DMS 273 treated with DMSO at 0.1 percent for 48 hours (cell line): ENCODE measurements around the gene PKIG.
A peak's percentile ranks its signal among the peaks of the same experiment; 100 is the strongest.
"Not testable (repeated sequence)": the region's sequence is repeated elsewhere in the genome, so short reads cannot be mapped to it uniquely, and the experiment has no call there.

Experiments used
- DNase-seq: peaks from one replicate; lab custom pipeline; 2025; lab: John Stamatoyannopoulos, UW

Gene PKIG

GRCh38 chr20:44582311-44583025 is at the start of gene PKIG:
Gene PKIG, plus strand, starts transcription at chr20:44582579. Its CDS starts 31,978 bp downstream, at chr20:44614557.
- DNase-seq: no peak

GRCh38 chr20:44532981-44533331 is 49.4 kb upstream of the PKIG start:
- no peak for DNase-seq

GRCh38 chr20:44533928-44534327 is 48.5 kb upstream of the PKIG start:
- no peak for DNase-seq

- no peak for DNase-seq
Observed at GRCh38 chr20:44536175-44536574, 46.2 kb upstream of the PKIG start.

GRCh38 chr20:44537993-44538392 is 44.4 kb upstream of the PKIG start:
- DNase-seq: no peak

GRCh38 chr20:44540834-44541233 is 41.5 kb upstream of the PKIG start:
- no peak for DNase-seq

GRCh38 chr20:44541992-44542391 is 40.4 kb upstream of the PKIG start:
- no peak for DNase-seq

- no peak for DNase-seq
Observed at GRCh38 chr20:44542890-44543289, 39.5 kb upstream of the PKIG start.

- no peak for DNase-seq
Observed at GRCh38 chr20:44543358-44543757, 39.0 kb upstream of the PKIG start.

GRCh38 chr20:44544263-44544662 is 38.1 kb upstream of the PKIG start:
- DNase-seq: no peak

GRCh38 chr20:44547419-44547818 is 35.0 kb upstream of the PKIG start:
- no peak for DNase-seq

GRCh38 chr20:44549123-44549522 is 33.3 kb upstream of the PKIG start:
- no peak for DNase-seq

- DNase-seq: no peak
Observed at GRCh38 chr20:44552050-44552449, 30.3 kb upstream of the PKIG start.

- DNase-seq: no peak
Observed at GRCh38 chr20:44552568-44552949, 29.8 kb upstream of the PKIG start.

GRCh38 chr20:44552950-44553908 is 29.1 kb upstream of the PKIG start:
- DNase-seq: peak; percentile 18

GRCh38 chr20:44559302-44559701 is 23.1 kb upstream of the PKIG start:
- DNase-seq: no peak

GRCh38 chr20:44560229-44560628 is 22.1 kb upstream of the PKIG start:
- no peak for DNase-seq

GRCh38 chr20:44560818-44561217 is 21.6 kb upstream of the PKIG start:
- not testable (repeated sequence) for DNase-seq

GRCh38 chr20:44561876-44562275 is 20.5 kb upstream of the PKIG start:
- DNase-seq: no peak

- no peak for DNase-seq
Observed at GRCh38 chr20:44566018-44566417, 16.4 kb upstream of the PKIG start.

GRCh38 chr20:44566811-44567210 is 15.6 kb upstream of the PKIG start:
- no peak for DNase-seq

GRCh38 chr20:44570367-44570766 is 12.0 kb upstream of the PKIG start:
- DNase-seq: no peak

- DNase-seq: no peak
Observed at GRCh38 chr20:44571362-44571988, 10.9 kb upstream of the PKIG start.
